AG09319 (cell line): ENCODE data around the gene MEIS1.

Experiments used
- DNase-seq: peaks from one replicate; pipeline ENCODE4 v3.0.0-alpha.2; 2010; ENCODE audit warnings: low read depth; ENCODE audit errors: extremely low read depth
- CTCF ChIP-seq: IDR thresholded peaks from 2 replicates; pipeline ENCODE4 v1.5.1; 2011; ENCODE audit warnings: low read depth, mild to moderate bottlenecking, inconsistent platforms, low read length, moderate library complexity

MEIS1 gene

GRCh38 chr2:66408905-66409304, 26.0 kb upstream of the MEIS1 start:
- TF ChIP-seq CTCF, result no peak
- no peak for DNase-seq

- DNase-seq, result no peak
- no peak for TF ChIP-seq CTCF
Observed at GRCh38 chr2:66412874-66413273, 22.1 kb upstream of the MEIS1 start.

GRCh38 chr2:66414896-66415295, 20.0 kb upstream of the MEIS1 start:
- no peak for DNase-seq
- no peak for TF ChIP-seq CTCF

GRCh38 chr2:66418381-66418780, 16.5 kb upstream of the MEIS1 start:
- DNase-seq, result no peak
- TF ChIP-seq CTCF, result no peak

GRCh38 chr2:66421612-66422011, 13.3 kb upstream of the MEIS1 start:
- TF ChIP-seq CTCF, result no peak

GRCh38 chr2:66423391-66424124, 11.4 kb upstream of the MEIS1 start:
- no peak for TF ChIP-seq CTCF
- no peak for DNase-seq

More at GRCh38 chr2:66421612-66422011, 13.3 kb upstream of the MEIS1 start:
- no peak for DNase-seq

GRCh38 chr2:66426244-66427111, 8.4 kb upstream of the MEIS1 start:
- no peak for DNase-seq
- no peak for TF ChIP-seq CTCF
